Mononuclear cell (primary cell): ENCODE data around the gene TEX55. TPM values are rescaled to one million over a fixed set of nuclear protein-coding genes. Genes with fewer than 3 reads are reported as not detected.
"Not testable (repeated sequence)": the region's sequence is repeated elsewhere in the genome, so short reads cannot be mapped to it uniquely, and the experiment has no call there.

ENCODE experiments used
- H3K27me3 ChIP-seq: 2 replicates; pipeline ENCODE4 v1.6.0; 2011; ENCODE audit warnings: low read length, control low read depth; ENCODE audit not compliant: insufficient read depth
- H3K4me1 ChIP-seq: 2 replicates; pipeline ENCODE4 v1.5.1; 2011; ENCODE audit warnings: mild to moderate bottlenecking, low read length, control low read depth; ENCODE audit not compliant: insufficient read depth
- H3K4me3 ChIP-seq: 2 replicates; pipeline ENCODE4 v1.5.1; 2011; ENCODE audit warnings: mild to moderate bottlenecking, low read length, moderate library complexity
- H3K9me3 ChIP-seq: 2 replicates; pipeline ENCODE4 v1.5.1; 2011; ENCODE audit warnings: low read depth, mild to moderate bottlenecking, control low read depth, low read length
- total RNA-seq: library from RNA; depleted of rRNA; stranded (reverse); fragments of >200 nt; gene quantifications from one replicate; pipeline ENCODE4 v1.2.3, GENCODE V29; 2012

Gene TEX55
- total RNA-seq, result not detected

GRCh38 chr3:119145500-119146167 is at the start of gene TEX55:
TEX55 (plus strand) TSS chr3:119146165; CDS start chr3:119146190, 25 bp downstream.
- H3K9me3 ChIP-seq, result no peaks in the 10 kb centered on the region
- H3K4me3 ChIP-seq, result no peak within 1 kb of the TSS
- H3K27me3 ChIP-seq, result no peaks in the 10 kb centered on the region
- H3K4me1 ChIP-seq, result no peaks in the 10 kb centered on the region

GRCh38 chr3:119098003-119098402 is 48.0 kb upstream of the TEX55 start:
- H3K9me3 ChIP-seq, result no peaks in the 10 kb centered on the region
- no peaks in the 10 kb centered on the region for H3K27me3 ChIP-seq
- H3K4me1 ChIP-seq, result no peaks in the 10 kb centered on the region
- no peak overlapping the region for H3K4me3 ChIP-seq

GRCh38 chr3:119098619-119099222 is 47.2 kb upstream of the TEX55 start:
- Histone ChIP-seq H3K9me3 (no peaks in the 10 kb centered on the region), H3K4me3 (no peak overlapping the region), H3K4me1 (no peaks in the 10 kb centered on the region), H3K27me3 (no peaks in the 10 kb centered on the region)

- Histone ChIP-seq H3K27me3 (no peaks in the 10 kb centered on the region), H3K9me3 (no peaks in the 10 kb centered on the region), H3K4me1 (no peaks in the 10 kb centered on the region), H3K4me3 (no peak overlapping the region)
Observed at GRCh38 chr3:119099785-119100184, 46.2 kb upstream of the TEX55 start.

GRCh38 chr3:119104031-119104430 is 41.9 kb upstream of the TEX55 start:
- H3K9me3 ChIP-seq, result no peaks in the 10 kb centered on the region
- no peaks in the 10 kb centered on the region for H3K27me3 ChIP-seq
- no peak overlapping the region for H3K4me3 ChIP-seq
- no peaks in the 10 kb centered on the region for H3K4me1 ChIP-seq

GRCh38 chr3:119118330-119118729 is 27.6 kb upstream of the TEX55 start:
- not testable (repeated sequence) for H3K9me3 ChIP-seq, H3K27me3 ChIP-seq, H3K4me3 ChIP-seq, H3K4me1 ChIP-seq

GRCh38 chr3:119120480-119120879 is 25.5 kb upstream of the TEX55 start:
- H3K4me1 ChIP-seq, result no peaks in the 10 kb centered on the region
- H3K9me3 ChIP-seq, result no peaks in the 10 kb centered on the region
- H3K27me3 ChIP-seq, result no peaks in the 10 kb centered on the region
- H3K4me3 ChIP-seq, result no peak overlapping the region

- H3K27me3 ChIP-seq, result no peaks in the 10 kb centered on the region
- H3K9me3 ChIP-seq, result no peaks in the 10 kb centered on the region
- H3K4me3 ChIP-seq, result no peak overlapping the region
- no peaks in the 10 kb centered on the region for H3K4me1 ChIP-seq
Observed at GRCh38 chr3:119122350-119122749, 23.6 kb upstream of the TEX55 start.

GRCh38 chr3:119125342-119125741 is 20.6 kb upstream of the TEX55 start:
- H3K4me3 ChIP-seq, result no peak overlapping the region
- no peaks in the 10 kb centered on the region for H3K4me1 ChIP-seq
- no peaks in the 10 kb centered on the region for H3K9me3 ChIP-seq
- H3K27me3 ChIP-seq, result no peaks in the 10 kb centered on the region

- Histone ChIP-seq H3K4me3 (no peak overlapping the region), H3K27me3 (no peaks in the 10 kb centered on the region), H3K9me3 (no peaks in the 10 kb centered on the region), H3K4me1 (no peaks in the 10 kb centered on the region)
Observed at GRCh38 chr3:119125742-119126504, 20.0 kb upstream of the TEX55 start.

- H3K4me1 ChIP-seq, H3K4me3 ChIP-seq, H3K9me3 ChIP-seq, H3K27me3 ChIP-seq: not testable (repeated sequence)
Observed at GRCh38 chr3:119130291-119130690, 15.7 kb upstream of the TEX55 start.

GRCh38 chr3:119132291-119132690 is 13.7 kb upstream of the TEX55 start:
- not testable (repeated sequence) for H3K27me3 ChIP-seq, H3K4me3 ChIP-seq, H3K9me3 ChIP-seq, H3K4me1 ChIP-seq

GRCh38 chr3:119139360-119139759 is 6.6 kb upstream of the TEX55 start:
- H3K9me3 ChIP-seq, H3K4me1 ChIP-seq, H3K4me3 ChIP-seq, H3K27me3 ChIP-seq: not testable (repeated sequence)

GRCh38 chr3:119140466-119140865 is 5.5 kb upstream of the TEX55 start:
- H3K27me3 ChIP-seq, result no peaks in the 10 kb centered on the region
- no peaks in the 10 kb centered on the region for H3K4me1 ChIP-seq
- H3K9me3 ChIP-seq, result no peaks in the 10 kb centered on the region
- no peak overlapping the region for H3K4me3 ChIP-seq

GRCh38 chr3:119145128-119145499 is 851 bp upstream of the TEX55 start:
- no peak overlapping the region for H3K4me3 ChIP-seq
- H3K27me3 ChIP-seq, result no peaks in the 10 kb centered on the region
- H3K4me1 ChIP-seq, result no peaks in the 10 kb centered on the region
- H3K9me3 ChIP-seq, result no peaks in the 10 kb centered on the region
